CD4-positive, alpha-beta T cell treated with Interleukin-4 for 1 hour (primary cell): ENCODE data around the gene PCP4.

Experiments
- DNase-seq, 2 donors: peaks; one replicate each; pipeline ENCODE4 v3.0.0-alpha.2; 2020 to 2022

The PCP4 gene

GRCh38 chr21:39867198-39867650 lies at the start of gene PCP4:
TSS of gene PCP4 (plus strand) at chr21:39867438. CDS start at chr21:39867502, 64 bp downstream.
- DNase-seq, result peak in 1 of 2 donors; percentile 2

- DNase-seq, result no peak
These were observed 48.7 kb upstream of the PCP4 start for GRCh38 chr21:39818557-39818956.

- DNase-seq, result no peak
These were observed 45.2 kb upstream of the PCP4 start for GRCh38 chr21:39822042-39822441.

- DNase-seq, result no peak
These were observed 42.0 kb upstream of the PCP4 start for GRCh38 chr21:39825250-39825649.

GRCh38 chr21:39834543-39834942 lies 32.7 kb upstream of the PCP4 start:
- DNase-seq, result no peak

GRCh38 chr21:39837861-39838359 lies 29.3 kb upstream of the PCP4 start:
- DNase-seq, result no peak

GRCh38 chr21:39840373-39841097 lies 26.7 kb upstream of the PCP4 start:
- no peak for DNase-seq

- no peak for DNase-seq
These were observed 24.3 kb upstream of the PCP4 start for GRCh38 chr21:39842741-39843459.

- no peak for DNase-seq
These were observed 23.8 kb upstream of the PCP4 start for GRCh38 chr21:39843483-39843882.

GRCh38 chr21:39843916-39844315 lies 23.3 kb upstream of the PCP4 start:
- no peak for DNase-seq

- DNase-seq, result no peak
These were observed 21.6 kb upstream of the PCP4 start for GRCh38 chr21:39845571-39846130.

GRCh38 chr21:39847877-39848276 lies 19.4 kb upstream of the PCP4 start:
- no peak for DNase-seq

GRCh38 chr21:39849014-39849655 lies 18.1 kb upstream of the PCP4 start:
- no peak for DNase-seq

GRCh38 chr21:39850333-39850732 lies 16.9 kb upstream of the PCP4 start:
- DNase-seq, result no peak

- no peak for DNase-seq
These were observed 16.1 kb upstream of the PCP4 start for GRCh38 chr21:39851002-39851618.

- DNase-seq, result no peak
These were observed 15.1 kb upstream of the PCP4 start for GRCh38 chr21:39852021-39852721.

GRCh38 chr21:39852726-39853500 lies 14.3 kb upstream of the PCP4 start:
- DNase-seq, result no peak

- DNase-seq, result no peak
These were observed 12.7 kb upstream of the PCP4 start for GRCh38 chr21:39854572-39854971.

GRCh38 chr21:39855595-39855994 lies 11.6 kb upstream of the PCP4 start:
- DNase-seq, result no peak

- DNase-seq, result no peak
These were observed 6.6 kb upstream of the PCP4 start for GRCh38 chr21:39860600-39860999.

- DNase-seq, result no peak
These were observed 4.1 kb upstream of the PCP4 start for GRCh38 chr21:39863111-39863510.
